Endothelial cell of umbilical vein (primary cell): ENCODE measurements around the gene EEIG1.

Source experiments
- JUN ChIP-seq: IDR thresholded peaks from 2 replicates; pipeline ENCODE4 v1.6.1; 2011; ENCODE audit warnings: borderline replicate concordance, low read depth; ENCODE audit not compliant: insufficient read length, insufficient read depth
- POLR2A ChIP-seq: IDR thresholded peaks from 2 replicates; pipeline ENCODE4 v1.6.1; 2012; ENCODE audit warnings: low read depth, mild to moderate bottlenecking, control low read depth, low read length
- TF ChIP-seq, protein P1 (sequence below), 2 donors: IDR thresholded peaks; 1 replicate in 1 of 2; 2 replicates in 1 of 2; pipeline ENCODE4 v1.5.1; 2011; ENCODE audit warnings: low read length in 2 of 2, mild to moderate bottlenecking in 2 of 2, moderate library complexity in 2 of 2, control low read depth in 1 of 2, inconsistent platforms in 1 of 2, low read depth in 1 of 2; ENCODE audit not compliant: insufficient read depth in 1 of 2; ENCODE audit errors: extremely low read depth in 1 of 2

DNA sequence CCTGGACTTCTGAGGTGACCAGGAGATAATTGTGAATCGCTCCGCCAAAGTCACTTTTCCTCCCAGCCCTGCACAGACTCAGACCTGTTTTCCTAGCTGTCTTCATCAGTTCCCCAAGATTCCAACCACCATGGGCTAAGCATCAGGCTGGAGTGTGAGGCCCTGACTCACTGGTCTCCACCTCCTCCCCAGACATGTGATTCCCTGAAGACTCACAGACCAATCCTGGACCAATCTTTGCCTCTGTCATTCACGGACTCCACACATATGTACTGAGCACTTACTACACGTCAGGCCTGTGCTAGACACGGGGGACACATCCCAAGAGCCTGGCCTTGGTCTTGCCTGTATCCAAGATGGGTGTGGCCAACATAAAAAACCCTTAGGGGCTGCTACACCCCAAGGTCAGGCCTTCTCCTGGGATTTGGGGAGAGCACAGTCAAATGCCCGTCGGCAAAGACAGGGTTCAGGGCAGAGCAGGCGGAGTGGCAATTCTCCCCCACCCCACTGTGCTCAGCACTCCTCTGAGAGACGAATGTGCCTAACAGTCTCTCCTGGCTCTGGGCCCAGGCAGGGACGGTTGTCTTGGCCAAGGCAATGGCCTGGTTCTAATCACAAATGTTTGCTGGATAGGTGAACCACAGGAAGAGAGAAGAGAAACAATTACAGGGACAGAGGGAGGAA lies 11.9 kb downstream of the EEIG1 start:
- TF ChIP-seq, protein P1, sequence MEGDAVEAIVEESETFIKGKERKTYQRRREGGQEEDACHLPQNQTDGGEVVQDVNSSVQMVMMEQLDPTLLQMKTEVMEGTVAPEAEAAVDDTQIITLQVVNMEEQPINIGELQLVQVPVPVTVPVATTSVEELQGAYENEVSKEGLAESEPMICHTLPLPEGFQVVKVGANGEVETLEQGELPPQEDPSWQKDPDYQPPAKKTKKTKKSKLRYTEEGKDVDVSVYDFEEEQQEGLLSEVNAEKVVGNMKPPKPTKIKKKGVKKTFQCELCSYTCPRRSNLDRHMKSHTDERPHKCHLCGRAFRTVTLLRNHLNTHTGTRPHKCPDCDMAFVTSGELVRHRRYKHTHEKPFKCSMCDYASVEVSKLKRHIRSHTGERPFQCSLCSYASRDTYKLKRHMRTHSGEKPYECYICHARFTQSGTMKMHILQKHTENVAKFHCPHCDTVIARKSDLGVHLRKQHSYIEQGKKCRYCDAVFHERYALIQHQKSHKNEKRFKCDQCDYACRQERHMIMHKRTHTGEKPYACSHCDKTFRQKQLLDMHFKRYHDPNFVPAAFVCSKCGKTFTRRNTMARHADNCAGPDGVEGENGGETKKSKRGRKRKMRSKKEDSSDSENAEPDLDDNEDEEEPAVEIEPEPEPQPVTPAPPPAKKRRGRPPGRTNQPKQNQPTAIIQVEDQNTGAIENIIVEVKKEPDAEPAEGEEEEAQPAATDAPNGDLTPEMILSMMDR (IDR thresholded peaks at IDR 0.05; ENCODE audit: extremely low read depth in 1 of 2, insufficient read depth in 1 of 2, low read depth in 1 of 2, low read length in 2 of 2) = no peak
- no peak for TF ChIP-seq JUN
- no peak for TF ChIP-seq POLR2A
